Breast epithelium (tissue), 3 donors: ENCODE data around the gene ANKRD55.

Source experiments
- CTCF ChIP-seq, 3 donors: fragments of 450-650 bp; IDR thresholded peaks; one replicate each; pipeline ENCODE4 v1.5.1; 2016 to 2017; ENCODE audit warnings: antibody characterized with exemption in 3 of 3, mild to moderate bottlenecking in 3 of 3, moderate library complexity in 3 of 3
- POLR2A ChIP-seq: fragments of 450-650 bp; IDR thresholded peaks from one replicate; pipeline ENCODE4 v1.6.1; 2016; ENCODE audit warnings: antibody characterized with exemption, mild to moderate bottlenecking, moderate library complexity

GRCh38 chr5:56272765-56273164 lies 39.6 kb upstream of the ANKRD55 start:
- no peak for TF ChIP-seq POLR2A
- no peak for TF ChIP-seq CTCF (IDR thresholded peaks at IDR 0.05)
